Fibroblast of skin of scalp (primary cell): ENCODE data around the gene EPHA8. TPM values are rescaled to one million over a fixed set of nuclear protein-coding genes. Genes with fewer than 3 reads are reported as not detected.

Experiments used
- DNase-seq: peaks from one replicate; pipeline ENCODE4 v3.0.0-alpha.2; 2013
- polyA plus RNA-seq, 2 experiments: library from polyadenylated mRNA; unstranded; fragments of 120-200 nt; gene quantifications; one replicate each; pipeline ENCODE4 v1.2.1, GENCODE V29; 2013; ENCODE audit not compliant: insufficient read length in 2 of 2

EPHA8 gene
- polyA plus RNA-seq (2013, experiment 1 of 2; ENCODE audit: insufficient read length), result not detected
- polyA plus RNA-seq (2013, experiment 2 of 2; ENCODE audit: insufficient read length), result not detected

DNA sequence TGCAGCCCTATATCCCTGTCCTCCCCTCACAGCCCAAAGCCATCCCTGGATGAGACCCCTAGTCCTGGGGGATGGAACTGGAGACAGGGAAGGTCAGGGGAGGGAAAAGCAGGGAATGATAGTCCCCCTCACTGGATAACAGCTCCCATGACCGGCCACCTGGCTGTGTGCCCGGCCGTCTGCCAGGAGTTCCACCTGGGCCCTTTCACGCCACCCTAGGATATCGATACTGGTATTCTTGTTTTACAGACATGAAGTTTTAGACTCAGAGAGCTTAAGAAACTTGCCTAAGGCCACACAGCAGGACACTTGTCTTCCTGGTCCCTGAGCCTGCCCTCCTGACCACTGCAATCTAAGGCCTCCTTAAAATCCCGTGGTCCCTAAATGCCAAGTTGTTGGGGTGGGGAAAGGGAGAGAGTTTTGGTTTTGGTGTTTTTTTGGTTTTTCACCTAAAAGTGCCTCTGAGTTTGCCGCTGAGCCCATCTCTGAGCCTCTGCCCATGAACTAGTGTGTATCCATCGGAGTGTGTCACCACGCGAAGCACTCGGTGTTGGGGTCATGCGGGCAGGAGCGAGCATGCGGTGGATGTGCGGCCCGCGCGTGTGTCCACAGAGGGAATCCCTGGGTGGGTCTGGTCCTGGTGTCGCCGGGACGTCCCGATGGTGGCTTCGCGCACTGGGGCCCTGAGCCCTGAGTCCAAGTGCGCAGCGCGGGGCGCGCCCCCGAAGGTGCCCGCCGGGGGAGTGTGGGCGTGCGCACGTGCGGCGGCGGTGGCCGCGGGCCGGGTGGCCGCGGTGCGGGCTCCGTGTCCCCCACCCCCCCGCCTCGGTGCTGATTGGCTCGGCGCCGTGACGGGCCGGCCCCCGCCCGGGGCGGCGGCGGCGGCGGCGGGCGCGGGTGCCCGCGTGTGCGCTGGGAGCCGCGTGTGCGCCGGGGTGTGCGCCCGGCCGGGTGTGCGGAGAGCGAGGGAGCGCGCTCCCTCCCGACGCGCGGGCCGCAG is at the start of gene EPHA8:
Gene EPHA8, plus strand, starts transcription at position 906 of the 1,000 bp plus-strand sequence. CDS start 147 bp downstream, outside the sequence.
- no peak for DNase-seq

DNA sequence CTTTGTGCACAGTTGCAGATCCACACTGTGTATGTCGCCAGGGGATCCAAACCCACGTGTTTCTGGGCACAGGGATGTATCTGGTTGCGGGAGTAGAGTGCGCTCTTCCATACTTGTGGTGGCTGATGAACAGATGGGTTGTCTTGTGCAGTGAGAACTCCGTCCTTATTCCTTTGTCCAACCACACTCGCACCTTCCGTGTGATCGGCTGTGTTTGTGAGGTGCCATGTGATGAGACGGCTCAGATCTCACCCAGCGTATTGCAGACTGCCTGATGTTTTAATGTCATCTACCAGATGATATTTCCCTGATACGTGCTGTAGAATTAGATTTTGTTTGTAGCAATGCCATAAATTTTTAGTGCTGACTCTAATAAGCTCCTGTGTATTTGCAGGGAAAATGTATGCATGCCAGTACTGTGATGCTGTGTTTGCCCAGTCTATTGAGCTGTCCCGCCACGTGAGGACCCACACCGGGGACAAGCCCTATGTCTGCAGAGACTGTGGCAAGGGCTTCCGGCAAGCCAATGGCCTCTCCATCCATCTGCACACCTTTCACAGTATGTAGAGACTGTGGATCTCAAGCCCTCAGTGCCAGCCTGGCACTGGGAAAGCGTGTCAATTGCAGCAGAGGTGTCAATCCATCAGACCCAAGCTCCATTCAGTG is 46.2 kb upstream of the EPHA8 start:
- DNase-seq, result no peak

DNA sequence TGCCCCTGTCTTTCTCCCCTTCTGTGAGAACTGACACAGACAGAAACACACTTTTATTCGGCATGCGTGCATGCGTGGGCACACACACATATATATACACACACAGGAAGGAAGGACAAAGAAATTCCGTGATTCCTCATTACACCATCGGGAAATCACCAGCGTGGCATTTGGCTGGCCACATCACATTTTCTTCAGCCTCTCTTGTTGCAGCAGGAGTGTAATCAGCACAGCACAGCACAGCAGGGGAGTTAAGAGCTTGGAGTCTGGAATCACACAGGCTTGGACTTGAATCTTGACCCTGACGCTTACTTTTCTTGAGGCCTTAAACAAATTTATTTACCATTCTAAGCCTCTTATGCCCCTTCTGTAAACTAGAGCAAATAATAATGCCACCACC is 45.3 kb upstream of the EPHA8 start:
- peak; percentile 22 for DNase-seq

DNA sequence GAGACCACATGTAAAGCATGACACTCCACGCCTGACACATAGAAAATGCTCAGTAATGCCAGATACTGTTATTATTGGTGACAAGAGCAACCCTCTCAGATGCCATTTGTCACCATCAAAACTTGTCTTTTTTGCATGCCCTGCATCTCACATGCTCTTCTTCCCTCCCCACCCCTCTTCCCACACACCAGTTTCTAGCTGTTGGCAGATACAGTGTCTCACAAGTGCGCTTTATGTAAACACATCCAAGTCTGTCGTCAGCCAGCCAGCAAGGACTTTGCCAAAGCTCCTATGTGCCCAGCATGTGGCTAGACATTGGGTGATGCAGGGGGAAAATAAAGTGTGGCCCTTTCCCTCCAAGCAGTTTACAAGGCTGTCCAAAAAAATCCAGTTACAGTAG is 44.9 kb upstream of the EPHA8 start:
- DNase-seq, result no peak

DNA sequence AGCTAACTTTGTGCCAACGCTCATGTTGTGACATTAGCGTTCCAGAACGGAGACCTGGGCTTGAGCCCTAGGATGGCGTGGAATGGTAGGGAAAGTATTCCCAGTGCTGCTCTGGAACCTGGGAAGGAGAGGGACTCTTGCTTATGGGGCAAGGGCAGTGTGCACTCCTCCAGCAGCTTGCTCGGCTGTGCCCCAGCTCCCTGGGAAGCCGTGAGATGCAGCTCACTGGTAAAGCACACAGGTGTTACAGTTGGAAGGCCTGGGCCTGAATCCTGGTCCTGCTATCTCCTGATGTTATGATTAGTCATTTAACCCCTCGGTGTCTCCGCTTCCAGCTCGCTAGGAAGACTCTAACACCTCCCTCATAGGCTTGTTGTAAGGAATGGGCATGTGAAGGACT is 42.4 kb upstream of the EPHA8 start:
- no peak for DNase-seq

DNA sequence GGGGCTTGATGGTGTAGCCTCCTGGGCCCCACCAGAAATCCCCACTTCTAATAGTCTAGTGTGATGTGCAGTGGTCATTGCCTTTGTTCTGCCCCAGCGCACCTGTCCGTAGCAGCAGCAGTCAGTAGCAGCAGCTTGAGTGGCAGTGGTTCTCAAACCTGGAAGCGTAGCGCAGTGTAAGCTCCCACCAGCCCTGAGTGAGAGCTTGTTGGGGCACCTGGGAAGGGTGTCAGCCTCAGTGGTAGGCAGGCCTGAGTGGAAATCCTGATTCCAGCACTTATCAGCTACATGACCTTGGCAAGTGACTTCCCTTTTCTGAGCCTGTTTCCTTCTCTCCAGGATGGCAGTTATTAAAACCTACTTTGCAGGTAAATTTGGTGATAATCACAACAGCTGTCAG is 41.6 kb upstream of the EPHA8 start:
- no peak for DNase-seq

DNA sequence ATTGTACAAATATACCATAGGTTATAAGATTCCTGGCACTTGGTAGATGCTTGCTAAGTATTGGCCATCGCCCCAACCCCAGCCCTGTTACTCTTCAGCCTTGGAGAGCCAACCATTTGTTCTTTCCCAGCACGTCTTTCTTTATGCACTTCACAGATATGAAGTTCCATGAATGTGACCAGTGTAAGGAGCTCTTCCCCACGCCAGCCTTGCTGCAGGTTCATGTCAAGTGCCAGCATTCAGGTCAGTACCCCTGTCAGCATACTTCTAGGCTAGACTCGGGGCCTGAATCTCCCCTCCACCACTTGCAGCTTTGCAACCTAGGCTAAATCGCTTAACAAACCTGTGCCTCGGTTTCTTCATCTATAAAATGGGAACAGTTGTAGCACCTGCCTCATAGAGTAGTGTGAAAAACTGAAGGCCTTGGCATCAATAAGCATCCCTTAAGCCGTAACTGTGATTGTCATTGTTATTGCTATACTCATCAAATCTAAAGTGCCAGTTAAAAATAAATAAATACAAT is 41.0 kb upstream of the EPHA8 start:
- DNase-seq, result no peak

DNA sequence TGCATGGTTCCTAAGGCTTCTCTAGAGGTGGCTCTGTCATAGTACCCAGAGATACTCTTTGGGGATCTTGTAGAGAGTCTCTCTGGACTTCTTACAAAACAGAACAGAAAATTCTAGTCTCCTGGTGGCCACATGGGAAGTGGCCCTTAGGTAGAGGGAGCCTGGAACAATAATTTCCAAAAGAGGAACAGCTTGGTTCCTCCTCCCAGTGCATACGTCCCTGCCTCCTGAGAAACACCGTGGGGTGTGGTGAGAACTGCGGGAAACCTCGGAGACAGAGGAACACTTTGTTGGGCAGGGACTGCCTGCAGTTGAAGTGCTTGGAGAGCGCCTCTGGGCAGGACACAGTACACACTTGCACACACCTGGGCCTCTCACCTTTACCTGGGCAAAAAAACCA is 38.8 kb upstream of the EPHA8 start:
- no peak for DNase-seq

DNA sequence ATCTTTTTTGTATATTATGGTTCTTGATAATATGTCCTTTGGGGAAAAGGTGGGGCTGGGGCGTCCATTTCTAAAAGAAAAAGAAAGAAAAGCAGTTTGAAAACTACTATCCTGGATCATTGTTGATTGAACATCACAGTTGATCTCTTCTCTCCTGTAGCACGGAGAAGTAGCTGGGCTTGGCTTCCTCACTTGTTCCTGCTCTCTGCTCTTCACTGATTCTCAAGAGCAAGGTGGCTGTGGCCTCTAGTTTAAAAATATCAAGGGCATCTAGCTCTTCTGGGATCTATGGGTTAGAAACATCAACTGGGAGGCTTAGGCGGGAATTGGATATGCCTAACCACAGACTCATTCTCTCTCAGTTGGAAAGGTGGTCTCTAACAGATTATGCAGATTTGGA is 38.1 kb upstream of the EPHA8 start:
- no peak for DNase-seq

DNA sequence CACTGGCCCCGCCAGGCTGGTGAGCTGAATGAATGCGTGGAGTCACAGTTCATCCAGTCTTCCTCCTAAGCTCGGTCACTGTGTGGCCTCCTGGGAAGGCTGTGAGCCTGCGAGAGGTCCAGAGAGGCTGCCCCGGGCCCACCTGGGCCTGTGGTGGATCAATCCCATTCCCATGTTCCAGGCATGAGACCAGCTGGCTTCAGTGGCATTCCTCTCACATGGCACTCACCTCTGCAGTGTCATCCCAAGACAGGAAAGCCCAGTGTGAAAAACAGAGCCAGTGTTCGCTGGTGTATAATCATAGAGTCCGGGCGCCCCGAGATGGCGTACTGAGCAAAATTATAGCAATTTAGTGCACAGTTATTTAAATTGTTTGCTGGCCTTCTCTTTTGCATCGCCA is 37.6 kb upstream of the EPHA8 start:
- no peak for DNase-seq

DNA sequence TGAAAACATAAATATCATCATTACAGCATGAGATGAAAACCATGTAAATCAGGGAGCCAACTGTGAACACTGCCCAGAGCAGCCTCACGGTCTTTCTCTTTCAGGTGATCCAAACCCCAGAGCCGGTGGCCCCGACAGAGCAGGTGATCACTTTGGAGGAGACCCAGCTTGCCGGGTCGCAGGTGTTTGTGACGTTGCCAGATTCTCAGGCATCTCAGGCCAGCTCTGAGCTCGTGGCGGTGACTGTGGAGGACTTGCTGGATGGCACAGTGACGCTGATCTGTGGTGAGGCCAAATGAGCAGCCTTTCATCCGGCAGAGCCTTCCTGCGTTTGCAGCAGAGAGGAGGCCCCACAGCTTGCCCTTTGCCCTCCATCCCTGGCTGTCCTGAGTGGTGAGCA is 37.2 kb upstream of the EPHA8 start:
- DNase-seq, result no peak

DNA sequence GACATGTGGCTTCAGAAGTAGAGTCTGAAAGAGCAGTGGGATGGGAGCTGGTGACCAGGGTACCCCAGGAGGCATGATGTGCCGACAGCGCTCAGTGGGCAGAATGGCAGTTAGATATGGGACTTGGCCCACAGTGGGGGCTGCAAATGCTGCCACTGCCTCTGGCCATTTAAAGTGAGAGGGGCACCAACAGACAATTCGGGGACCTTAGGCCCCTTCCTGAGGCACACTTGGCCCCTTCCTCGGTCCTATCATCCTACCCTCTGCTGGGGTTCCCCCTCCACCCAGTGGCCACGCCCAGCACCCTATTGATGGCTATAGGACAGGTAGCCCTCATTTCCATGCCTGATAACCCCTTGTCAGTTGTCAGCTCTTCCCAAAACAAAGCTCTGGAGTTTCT is 36.6 kb upstream of the EPHA8 start:
- no peak for DNase-seq

DNA sequence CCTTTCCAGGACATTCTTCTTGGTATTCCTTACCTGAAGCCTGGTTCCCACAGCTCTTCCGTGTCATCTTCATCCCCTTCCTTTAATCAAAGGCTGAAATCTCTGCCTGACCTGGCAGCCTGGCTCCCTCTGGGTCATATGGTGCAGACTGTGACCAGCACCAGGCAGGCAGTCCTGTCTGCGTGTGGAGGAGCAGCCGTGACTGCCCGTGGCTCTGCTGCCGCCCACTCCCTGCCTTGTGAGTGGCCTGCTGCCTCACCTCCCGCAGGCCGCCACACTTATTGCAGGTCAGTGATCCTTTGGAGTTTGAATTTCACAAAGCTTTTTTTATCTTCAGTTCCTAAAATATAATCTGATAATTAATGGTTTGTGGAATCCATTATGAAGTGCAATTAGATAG is 36.2 kb upstream of the EPHA8 start:
- no peak for DNase-seq

DNA sequence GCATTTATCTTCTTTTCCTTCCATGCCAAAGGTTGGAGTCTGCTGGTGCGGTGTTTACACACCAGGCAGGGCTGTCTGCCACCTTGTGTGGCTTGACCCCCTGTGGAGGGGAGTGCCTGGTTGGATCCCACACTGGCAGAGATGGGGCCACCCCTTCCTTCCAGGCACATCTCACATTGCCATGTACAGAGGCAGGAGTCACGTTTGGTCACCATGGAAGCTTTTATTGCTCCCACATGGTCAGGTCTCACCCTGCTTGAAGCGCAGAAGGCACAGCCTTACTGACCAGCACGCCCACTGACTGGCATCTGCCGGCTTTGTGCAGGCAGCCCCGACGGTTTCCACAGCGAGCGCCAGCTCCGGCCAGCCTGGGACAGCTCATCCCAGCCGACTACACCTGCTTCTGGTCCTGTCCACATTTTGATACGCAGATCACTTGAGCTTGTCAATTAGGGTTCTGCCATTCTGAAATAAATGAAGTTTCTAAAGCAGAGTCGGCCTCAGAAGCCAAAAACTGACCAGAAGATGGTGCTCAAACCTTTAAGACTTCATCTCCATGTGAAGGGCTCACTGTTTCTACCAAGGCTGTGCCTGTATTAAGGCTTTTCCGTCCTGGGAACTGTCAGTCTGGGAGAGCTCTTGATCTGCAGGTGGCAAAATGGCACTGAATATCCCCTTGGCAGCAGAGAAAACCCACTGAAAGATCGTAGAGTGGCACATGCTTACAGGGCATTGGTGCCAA is 35.6 kb upstream of the EPHA8 start:
- no peak for DNase-seq

DNA sequence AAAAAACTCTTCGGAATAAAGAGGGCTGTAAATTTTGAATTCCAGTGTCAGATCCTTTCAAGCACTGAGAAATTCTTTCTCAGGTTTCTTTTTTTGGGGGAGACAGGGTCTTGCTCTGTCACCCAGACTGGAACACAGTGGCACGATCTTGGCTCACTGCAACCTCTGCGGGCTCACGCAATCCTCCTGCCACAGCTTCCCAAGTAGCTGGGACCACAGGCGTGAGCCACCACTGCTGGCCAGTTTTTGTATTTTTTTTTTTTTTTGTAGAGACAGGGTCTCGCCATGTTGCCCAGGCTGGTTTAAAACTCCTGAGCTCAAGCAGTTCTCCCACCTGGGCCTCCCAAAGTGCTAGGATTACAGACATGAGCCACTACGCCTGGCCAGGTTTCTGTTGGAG is 34.8 kb upstream of the EPHA8 start:
- DNase-seq, result no peak

DNA sequence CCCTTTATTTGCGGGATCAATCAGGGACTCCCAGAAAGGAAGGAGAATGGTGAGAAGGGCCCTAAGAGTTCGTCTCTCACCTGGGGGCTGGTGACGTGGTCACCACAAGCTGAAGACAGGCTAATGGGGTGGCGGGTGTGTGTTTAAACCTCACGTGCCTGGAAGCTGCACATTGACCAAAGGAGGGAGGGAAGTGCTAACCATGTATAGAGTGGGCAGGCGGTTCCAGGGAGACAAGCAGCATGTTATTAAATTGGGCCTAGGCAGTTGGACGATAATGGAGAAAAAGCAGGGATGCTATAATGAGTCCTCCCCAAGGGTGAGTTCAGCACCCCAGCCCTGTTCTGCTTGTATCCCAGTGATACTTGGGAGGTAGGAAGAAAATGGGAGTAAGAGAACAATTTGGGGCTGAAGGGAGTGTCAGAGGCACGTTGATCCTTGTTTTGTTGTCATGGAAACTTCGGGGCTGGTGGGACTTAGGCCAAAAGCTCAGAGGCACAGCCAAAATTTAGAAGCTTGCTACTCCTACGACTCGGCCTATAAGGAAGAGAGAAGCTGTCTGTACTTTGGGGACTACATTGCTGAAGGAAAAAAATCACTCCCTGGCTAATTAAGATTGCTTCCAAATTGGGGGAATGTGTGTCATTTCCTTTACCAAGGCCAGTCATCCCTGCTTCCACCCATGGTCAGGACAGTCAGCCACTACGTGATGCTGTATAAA is 33.2 kb upstream of the EPHA8 start:
- DNase-seq, result peak; percentile 12

DNA sequence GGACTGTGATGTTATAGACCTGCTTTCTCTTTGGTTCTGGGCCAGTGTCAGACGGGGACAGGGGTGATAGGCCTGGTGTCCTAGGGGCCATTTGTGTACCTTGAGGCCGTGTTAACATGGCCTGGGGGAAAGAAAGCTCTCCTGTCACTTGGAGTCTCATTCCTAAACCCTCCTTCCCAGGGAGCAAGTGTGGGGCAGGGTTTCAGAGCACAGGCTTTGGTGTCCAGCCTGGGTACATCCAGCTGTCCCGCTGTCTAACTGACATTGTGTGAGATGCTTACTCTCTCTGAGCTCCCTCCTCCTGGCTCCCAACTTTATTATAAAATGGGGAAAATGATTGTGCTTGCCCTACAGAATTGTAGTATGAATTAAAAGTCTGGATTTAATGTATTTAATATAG is 32.6 kb upstream of the EPHA8 start:
- DNase-seq, result no peak

DNA sequence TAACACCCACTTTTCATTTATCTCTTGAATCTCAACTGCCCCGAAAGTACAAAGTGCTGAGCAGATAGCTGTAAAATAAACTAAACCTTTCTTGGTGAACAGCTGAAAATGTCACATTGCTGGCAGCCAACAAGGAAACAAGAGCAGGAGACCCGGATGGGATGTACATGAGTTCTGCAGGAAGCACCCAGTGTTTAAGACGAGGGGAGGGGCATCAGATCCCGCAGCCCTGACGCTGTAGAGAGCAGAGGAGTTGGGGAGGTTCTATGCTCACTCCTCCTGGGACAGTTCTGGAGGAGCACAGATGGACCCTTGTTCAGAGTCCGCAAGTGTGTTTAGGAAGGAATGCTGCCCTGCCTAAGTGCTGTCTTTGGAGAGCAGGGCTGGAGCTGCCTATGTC is 32.0 kb upstream of the EPHA8 start:
- no peak for DNase-seq

DNA sequence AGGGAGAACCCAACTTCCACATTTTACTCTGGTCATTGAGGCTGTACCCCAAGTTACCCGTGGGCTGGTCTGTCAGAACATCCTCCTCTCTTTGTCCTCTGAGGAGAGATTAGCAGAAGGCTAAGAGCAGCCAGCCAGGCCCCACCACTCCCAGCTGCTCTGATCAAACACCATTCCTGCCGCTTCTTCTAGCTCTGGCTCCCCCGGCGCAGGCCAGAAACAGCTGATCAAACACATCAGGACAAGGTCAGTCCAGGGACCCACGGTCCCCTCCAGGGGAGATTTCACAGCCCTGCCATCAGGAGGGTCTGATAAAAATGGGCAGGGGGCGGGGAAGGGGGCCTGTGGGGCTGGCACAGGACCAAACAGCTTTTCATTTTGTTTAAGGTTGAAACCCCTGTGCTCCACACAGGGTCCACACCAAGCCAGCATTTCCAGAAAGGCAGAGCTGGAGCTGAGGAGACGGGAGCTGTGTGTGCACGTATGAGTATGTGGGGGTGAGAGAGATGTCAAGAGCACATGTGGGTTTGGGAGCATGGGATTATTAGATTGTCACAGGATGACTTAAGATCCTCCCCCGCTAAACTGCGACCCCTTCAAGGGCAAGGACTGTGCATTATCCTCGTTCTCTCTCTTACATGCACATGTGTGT is 29.9 kb upstream of the EPHA8 start:
- no peak for DNase-seq

DNA sequence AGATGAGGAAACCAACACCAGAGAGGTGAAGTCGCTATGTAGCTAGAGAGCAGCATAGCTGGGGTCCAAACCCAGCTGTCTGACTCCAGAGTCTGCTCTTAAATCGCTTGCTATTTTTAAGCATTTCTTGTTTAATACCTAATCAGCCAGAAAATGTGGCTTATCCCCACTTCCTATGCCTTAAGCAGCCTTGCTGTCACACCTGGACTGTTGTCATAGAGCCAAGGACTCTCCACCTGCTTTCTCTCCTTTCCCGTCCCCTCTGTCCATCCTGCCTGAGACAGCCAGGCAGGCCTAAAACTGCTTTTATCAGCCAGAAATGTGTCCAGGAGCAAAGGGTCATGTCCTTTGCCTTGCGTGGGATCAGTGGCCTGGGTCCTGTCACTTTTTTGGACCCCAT is 28.3 kb upstream of the EPHA8 start:
- DNase-seq, result no peak

DNA sequence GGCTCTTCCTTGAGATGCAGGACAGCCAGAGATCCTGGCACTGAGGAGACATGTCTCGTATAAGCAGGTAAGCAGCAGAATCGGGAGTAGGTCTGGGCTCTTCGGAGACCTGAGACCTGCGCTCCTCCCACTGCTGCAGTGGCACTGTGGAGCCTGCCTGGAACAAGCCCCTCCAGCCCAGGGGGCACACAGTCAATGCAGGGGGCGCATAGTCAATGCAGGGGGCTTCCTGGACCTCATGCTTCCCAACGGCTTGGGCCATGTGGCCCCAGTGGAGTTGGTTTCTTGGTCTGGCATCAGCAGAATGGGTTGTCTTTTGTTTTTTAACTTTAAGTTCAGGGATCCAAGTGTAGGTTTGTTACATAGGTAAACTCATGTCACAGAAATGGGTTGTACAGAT is 27.9 kb upstream of the EPHA8 start:
- DNase-seq, result no peak

DNA sequence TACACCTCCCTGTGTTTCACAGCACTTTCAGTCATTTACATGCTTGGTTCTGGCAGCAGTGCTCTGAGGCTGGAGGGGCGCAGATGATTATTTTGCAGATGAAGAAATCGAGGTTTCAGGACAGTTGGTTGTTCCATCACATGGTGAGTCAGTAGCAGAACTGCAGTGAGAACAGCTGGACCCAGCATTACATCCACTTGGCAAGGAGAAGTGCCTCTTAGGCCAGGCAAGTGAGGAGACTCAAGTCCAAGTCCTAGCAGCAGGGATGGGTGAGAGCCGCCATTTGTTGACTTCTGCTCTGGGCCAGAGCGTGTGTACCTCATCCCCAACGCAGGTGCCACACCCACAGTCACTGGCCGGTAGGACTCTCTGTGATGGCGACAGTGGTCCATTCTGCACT is 26.8 kb upstream of the EPHA8 start:
- DNase-seq, result no peak
